Activated T-helper 1 cell treated with anti-CD3 and anti-CD28 coated beads, Interleukin-2, amount 50 U/mL, for 16 hours (primary cell): ENCODE measurements around the gene CDY1.
"Not testable (repeated sequence)": the region's sequence is repeated elsewhere in the genome, so short reads cannot be mapped to it uniquely, and the experiment has no call there.

Experiments used
- DNase-seq, 2 donors: peaks; one replicate each; pipeline ENCODE4 v3.0.0-alpha.2; 2020; ENCODE audit warnings: low read depth in 1 of 2, low spot score in 1 of 2

The CDY1 gene

GRCh38 chrY:25621817-25622216 lies at the start of gene CDY1:
Gene CDY1 (plus strand): TSS chrY:25622117. CDS start chrY:25622443, 326 bp downstream.
- DNase-seq = not testable (repeated sequence)

DNA sequence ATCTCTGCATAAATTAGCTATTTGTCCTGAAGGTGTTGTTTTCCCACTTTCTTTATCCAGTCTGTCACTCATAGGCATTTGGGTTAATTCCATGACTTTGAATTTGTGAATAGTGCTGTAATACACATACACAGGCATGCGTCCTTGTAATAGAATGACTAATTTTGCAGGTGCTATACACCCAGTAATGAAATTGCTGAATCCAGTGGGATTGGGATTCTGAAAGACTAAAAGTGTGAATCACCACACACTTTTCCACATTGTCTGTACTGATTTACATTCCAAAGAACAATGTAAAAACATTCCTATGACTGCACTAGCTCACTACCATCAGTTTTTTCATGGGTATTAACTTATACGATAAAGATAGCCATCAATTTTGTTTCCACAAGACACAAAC lies 28.6 kb upstream of the CDY1 start:
- DNase-seq = not testable (repeated sequence)

- DNase-seq = not testable (repeated sequence)
These were observed 1.7 kb upstream of the CDY1 start for GRCh38 chrY:25620209-25620608.

DNA sequence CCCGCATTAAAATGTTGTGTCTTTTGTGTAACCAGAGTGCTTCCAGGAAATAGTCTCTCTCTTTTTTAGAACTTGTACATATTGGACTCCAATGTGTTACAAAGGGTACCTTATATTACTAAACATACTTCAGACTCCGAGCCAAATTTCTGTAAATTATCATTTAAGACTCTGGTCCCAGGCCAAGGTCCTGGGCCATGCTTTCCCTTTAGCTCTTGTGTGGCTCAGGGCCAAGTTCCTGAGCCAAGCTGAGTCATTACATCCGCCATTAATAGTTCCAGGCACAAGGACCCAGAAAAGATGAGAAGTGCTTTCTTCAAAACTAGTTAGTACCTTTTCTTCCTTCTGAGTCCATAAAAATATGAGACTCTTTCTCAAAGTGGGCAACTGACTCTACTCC lies 4.6 kb downstream of the CDY1 start:
- DNase-seq = not testable (repeated sequence)

- DNase-seq = not testable (repeated sequence)
These were observed 8.6 kb downstream of the CDY1 start for GRCh38 chrY:25630383-25631112.

DNA sequence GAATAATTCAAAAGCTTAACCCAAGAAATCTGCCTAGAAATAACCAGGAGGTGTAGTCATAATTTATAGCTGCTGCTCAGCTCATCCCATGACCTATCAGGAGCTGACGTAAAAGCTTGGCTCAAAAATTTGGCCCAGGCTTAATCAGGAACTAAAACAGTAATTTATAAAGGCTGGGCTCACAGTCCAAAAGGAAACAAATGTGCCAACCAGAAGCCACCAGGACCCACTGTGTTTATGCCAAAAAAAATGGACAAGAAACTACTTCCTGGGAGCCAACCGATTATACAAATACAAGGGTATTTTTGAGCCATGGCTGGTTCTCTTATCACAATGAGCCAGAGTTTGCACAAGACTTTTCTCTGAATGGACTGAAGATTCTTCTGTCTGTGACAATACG lies 17.9 kb downstream of the CDY1 start:
- DNase-seq = not testable (repeated sequence)

DNA sequence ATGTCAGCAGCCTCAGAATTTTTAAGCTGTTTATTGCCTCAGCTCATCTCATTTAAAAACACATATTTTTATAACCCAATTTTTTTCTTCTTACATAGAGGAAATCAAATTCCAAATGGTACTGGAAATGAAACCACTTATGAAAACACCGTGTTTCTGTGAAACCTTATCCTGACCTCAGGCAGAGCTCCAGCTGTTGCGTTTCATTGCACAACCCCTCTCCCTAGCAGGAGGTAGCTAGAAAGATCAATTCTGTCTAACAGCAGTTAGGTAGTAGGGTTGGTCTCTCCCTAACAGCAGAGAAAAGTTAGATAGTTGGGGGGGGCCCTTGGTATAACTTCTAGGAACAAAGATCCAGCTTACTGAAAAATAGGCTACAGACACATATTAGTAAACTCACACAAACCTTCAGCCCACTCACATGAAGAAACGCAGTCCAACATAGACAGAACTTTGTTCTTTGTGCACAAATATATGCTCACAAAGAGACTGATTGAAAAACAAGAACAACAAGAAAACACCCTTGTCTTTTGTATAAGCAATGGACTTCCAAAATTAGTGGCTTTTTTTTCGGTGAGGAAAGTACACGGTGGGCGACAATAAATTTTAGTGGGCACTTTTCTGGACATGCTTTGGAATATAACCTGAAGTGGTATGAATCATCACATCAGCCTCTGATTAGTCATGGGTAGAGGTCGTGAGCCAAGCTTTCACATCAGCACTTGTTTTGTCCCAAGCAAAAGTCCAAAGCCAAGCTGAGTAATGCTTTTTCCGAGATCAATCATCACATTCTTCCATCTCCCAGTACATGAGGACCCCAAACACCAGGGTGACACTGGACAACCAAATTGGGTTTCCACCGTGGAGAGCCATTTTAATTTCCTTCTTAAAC lies 21.4 kb downstream of the CDY1 start:
- not testable (repeated sequence) for DNase-seq
